Stimulated activated CD8-positive, alpha-beta memory T cell treated with anti-CD3 and anti-CD28 coated beads, Interleukin-4, amount 100 ng/mL, for 48 hours (primary cell): ENCODE results near the gene EFNA2.

Source experiments
- DNase-seq: peaks from one replicate; pipeline ENCODE4 v3.0.0-alpha.2; 2020

Gene EFNA2

DNA sequence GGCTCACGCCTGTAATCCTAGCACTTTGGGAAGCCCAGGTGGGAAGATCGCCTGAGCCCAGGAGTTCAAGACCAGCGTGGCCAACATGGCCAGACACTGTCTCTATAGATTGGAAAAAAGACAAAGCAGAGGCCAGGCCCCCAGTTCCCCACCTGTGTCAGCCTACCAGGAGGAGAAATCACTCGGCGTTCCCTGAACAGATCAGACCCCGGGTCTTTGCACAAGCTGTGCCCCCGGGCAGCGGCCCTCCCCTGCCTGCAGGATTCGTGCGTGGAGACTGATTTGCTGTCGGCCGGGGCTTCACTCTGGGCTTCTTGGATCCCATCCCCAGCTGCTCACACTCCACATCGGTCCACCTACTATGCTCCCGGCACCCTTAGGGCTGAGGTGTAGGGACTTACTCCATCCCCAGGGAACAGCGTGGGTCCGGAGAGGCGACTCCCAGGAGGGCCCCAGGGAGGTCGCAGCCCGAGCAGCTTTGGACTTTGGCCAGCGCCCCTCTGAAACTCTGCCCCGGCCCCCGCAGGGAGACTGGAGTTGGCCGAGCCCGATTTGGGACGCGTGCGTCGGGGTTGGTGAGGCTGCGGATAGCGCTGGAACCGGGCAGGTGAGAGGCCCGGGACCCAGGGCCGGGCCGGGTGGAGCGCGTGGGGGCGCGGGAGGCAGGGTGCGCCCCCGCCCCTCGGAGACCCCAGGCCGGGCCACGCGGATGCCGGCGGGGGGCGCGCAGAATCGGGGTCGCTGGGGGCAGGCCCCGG is 515 bp upstream of the EFNA2 start:
- no peak for DNase-seq

DNA sequence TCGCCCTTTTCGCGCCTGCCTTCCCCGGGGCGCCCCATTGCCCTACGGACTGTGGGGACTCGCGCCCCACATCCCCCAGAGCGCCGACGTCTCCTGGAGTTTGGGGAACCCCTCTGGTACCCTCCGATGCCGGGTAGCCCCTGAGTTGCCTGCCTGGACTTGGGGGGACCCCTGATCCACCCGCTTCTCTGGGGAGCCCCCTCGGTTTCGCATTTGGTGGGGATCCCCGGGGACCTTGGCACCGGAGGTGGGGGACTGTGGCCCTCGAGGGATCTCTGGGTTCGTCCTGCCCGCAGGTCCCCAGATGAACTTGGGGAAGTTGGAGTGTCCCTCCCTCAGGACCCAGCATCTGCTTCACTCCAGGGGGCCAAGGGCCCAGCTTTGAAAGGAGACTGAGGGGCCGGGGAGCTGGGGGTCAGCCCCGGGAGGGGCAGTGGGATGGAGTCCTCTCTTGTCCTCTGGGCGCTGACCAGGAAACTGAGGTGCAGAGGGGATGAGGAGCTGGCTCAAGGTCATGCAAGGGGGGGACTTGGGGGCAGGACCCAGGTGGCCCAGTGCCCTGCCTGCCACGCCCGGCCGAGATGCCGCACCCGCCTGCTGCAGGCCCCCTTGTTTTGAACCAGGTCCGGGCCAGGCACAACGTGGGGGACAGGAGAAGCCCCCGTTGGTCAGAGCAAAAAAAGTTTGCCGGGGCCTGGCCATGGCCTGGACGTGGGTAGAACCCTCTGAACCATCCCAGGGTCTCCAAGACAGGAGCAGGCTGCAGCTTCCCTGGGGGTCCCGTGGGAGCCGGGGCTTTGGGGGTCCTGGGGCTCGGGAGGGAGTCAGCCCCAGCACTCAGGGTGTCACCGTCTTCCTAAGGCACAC is 1.0 kb downstream of the EFNA2 start:
- no peak for DNase-seq

GRCh38 chr19:1287354-1288225 is 1.9 kb downstream of the EFNA2 start:
- no peak for DNase-seq

DNA sequence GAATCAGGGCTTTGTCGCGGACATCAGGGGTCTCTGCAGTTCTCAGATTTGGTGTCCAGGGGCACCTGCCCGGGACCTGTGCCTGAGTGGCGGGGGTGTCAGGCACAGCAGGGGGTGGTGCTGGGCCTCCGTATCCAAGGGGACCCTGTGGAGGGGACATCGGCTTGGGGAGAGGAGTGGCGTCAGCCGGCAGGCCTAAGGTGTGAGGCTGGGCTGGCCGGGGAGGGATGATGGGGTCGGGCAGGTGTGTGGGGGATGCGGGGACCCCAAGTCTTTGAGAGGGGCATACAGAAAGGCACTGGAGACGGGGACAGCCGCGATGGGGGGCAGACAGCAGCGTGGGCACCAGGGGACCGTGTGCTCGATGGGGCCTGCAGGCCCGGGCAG is 2.5 kb downstream of the EFNA2 start:
- no peak for DNase-seq

GRCh38 chr19:1288833-1289685 is 3.4 kb downstream of the EFNA2 start:
- no peak for DNase-seq

DNA sequence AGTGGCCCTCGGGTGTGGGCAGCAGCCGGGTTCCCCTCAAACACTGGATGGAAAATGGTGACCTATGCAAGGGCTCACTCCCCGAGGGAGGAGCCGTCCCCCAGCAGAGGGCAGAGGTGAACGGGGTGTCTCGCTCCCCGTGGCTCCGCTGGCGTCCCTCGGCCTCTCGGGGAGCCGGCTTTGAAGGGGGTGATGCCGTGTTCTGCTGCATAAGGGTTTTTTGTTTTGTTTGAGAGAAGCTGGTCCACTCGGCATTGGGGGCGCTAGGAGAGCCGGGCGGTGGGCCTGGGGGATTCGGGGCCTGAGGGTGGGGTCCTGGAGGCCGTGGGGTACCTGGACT is 4.0 kb downstream of the EFNA2 start:
- no peak for DNase-seq

- no peak for DNase-seq
Measured at GRCh38 chr19:1290196-1290702, 4.6 kb downstream of the EFNA2 start.

DNA sequence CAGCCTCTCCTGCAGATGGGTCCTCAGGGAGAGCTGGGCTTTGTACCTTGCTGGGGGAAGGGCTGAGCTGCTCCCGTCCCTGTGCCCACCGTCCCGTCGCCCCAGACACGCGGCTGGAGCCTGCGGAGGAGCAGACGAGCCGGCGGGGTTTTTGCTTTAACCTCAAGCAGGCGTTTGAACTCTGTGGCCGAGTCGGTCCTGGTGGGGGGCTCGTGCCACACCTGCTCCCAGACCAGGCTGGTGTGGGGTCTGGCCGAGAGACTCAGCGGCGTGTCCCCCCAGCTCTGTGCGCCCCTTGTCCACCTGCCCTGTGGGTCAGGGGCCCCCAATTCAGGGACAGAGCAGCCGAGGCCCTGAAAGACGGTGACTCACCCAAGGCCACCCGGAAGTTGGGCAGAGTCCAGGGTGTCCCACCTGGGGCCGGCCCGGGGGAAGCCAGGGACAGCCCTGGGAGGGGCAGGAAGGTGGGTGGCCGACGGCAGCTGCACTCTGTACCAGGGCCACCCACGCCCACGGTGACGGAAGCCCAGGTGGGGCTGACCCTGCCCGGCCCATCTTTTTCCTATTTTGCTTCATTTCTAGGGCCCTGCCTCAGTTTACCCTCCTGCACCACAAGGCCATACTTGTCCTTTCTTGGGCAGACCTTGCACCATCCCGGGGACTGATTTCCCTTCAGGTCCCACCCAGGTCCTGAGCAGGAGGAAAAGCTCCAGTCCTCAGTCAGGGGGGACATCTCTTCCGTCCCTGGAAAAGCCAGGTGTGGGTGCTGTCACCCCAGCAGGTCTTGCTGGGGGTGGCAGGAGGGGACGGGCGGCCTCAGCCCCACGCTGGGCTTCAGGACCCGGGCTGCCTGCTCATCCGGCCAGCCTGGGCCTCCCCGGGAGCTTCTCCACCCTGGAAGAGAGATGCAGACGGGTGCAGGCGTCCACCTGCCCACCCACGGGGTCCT is 5.3 kb downstream of the EFNA2 start:
- no peak for DNase-seq

DNA sequence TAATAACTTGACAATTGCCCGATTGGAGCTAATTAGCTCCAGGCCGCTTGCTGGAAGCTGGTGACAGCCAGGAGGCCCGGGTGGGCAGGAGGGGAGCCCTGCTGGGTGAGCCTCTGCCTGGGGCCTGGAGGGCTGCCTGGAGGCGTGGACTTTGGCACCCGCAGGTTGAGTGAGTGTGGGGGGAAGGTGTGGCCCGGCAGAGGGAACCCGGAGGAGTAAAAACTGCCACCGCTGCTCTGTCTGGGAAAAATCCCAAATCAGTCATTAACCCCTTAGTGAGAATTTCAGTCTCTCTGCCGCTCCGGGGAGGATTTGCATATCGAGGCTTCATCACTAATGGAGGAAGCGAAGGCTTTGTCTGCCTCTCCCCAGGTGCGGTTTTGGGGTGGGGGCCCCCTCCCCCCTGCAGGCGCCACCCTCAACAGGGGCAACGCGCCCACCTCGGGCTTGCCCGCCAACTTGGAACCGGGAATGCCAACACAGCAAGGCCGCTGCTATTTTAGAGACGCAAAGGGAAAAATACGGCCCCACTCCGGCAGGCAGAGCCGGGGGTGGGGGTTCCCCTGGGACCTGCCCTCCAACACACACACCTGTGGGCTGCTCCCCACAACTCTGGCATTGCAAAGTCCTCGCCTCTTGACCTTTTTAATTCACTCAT is 6.2 kb downstream of the EFNA2 start:
- no peak for DNase-seq

- no peak for DNase-seq
Measured at GRCh38 chr19:1292419-1293151, 6.9 kb downstream of the EFNA2 start.

GRCh38 chr19:1293782-1294604 is 8.3 kb downstream of the EFNA2 start:
- no peak for DNase-seq

GRCh38 chr19:1294688-1295087 is 9.0 kb downstream of the EFNA2 start:
- no peak for DNase-seq

DNA sequence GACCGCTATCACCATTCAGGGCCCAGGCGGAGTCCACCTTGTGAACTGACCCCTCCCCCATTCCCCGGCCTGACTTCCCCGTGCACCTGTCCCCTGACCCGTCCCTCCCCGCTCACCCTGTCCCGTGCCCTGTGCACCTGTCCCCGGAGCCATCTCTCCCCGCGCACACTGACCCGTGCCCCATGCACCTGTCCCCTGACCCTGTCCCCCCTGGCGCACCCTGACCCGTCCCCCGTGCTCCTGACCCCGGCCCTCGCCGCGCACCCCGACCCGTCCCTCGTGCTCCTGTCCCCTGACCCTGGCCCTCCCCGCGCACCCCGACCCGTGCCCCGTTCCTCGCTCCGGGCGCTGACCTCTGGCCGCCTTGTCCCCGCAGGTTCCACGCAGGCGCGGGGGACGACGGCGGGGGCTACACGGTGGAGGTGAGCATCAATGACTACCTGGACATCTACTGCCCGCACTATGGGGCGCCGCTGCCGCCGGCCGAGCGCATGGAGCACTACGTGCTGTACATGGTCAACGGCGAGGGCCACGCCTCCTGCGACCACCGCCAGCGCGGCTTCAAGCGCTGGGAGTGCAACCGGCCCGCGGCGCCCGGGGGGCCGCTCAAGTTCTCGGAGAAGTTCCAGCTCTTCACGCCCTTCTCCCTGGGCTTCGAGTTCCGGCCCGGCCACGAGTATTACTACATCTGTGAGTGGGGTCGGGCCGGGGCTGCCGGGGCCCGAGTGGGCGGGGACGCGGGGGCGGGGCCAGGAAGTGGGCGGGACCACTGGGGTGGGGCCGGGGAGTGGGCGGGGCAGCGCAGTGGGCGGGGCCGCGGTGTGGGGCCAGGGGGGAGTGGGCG is 9.7 kb downstream of the EFNA2 start:
- DNase-seq: peak; percentile 74

DNA sequence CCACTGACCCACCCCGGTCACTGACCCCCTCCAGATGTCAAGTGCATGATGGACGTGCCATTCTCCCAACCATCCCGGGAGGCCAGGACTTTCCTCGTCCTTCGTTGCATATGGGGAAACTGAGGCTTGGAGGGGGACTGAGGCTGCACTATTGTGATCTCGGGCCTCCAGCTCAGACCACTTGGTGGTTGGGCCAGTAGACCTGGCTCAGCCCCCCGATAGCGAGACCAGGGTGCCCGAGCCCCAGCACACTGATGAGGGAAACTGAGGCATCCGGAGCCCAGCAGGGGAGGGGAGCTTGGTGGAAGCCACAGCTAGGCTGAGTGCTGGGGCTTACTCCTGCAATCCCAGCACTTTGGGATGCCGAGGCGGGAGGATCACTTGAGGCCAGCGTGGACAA is 10.4 kb downstream of the EFNA2 start:
- DNase-seq: no peak

DNA sequence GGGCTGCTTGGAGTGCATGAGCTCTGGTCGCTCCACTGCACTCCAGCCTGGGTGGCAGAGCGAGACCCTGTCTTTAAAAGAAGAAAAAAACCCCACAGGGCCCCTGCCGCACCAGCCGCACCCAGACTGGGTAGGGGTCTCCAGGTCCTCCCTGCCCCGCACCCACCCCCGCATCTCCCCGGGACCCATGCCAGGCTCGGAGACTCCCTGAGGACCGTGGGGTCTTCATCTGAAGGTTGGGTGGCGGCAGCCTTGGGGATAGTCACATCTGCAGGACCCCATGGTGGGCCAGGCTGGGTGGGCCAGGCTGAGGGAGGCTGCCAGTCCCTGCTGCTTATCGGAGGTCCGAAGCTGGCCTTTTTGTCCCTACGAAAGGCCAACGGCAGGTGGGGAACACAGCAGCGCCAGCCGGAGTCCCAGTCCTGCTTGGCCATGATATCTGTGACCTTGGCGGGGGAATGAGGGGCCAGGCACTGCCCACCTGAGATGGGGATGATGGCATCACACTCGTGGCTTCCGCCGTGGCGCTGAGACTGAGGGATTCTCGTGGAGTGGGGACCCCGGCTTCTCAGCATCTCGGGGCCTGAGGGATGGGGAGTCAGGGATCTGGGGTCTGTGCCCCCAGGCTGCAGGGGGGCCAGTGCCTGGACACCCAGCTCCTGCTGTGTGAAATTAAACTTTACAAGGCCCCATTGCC is 11.1 kb downstream of the EFNA2 start:
- no peak for DNase-seq

- no peak for DNase-seq
Measured at GRCh38 chr19:1298235-1298634, 12.6 kb downstream of the EFNA2 start.

GRCh38 chr19:1299801-1300200 is 14.1 kb downstream of the EFNA2 start:
- no peak for DNase-seq
